Panc1 (cell line): ENCODE measurements around the gene BANF2. TPM values are rescaled to one million over a fixed set of nuclear protein-coding genes. Genes with fewer than 3 reads are reported as not detected.

Source experiments
- ATAC-seq: fragments of 200-7000 bp; cut with Tn5 transposase; 2 replicates; pipeline ENCODE4 v1.9.1; 2020; ENCODE audit warnings: mild to moderate bottlenecking, moderate library complexity
- Bru-seq: library from RNA; stranded (reverse); fragments of 400-500 nt; gene quantifications from one replicate; lab custom pipeline; 2021; lab: Mats Ljungman, UMichigan
- BruChase-seq, 2 experiments: library from RNA; stranded (reverse); fragments of 400-500 nt; gene quantifications; one replicate each; lab custom pipeline; 2021; lab: Mats Ljungman, UMichigan
- BruUV-seq: library from RNA; stranded (reverse); fragments of 400-500 nt; replicated peaks from 2 replicates; lab custom pipeline; 2021; lab: Mats Ljungman, UMichigan
- CTCF ChIA-PET: fragments of 300-600 bp; sonication (Branson Sonifier 250); formaldehyde crosslinking; loops from one replicate; lab custom pipeline; 2022; ENCODE audit warnings: antibody characterized with exemption; lab: Charles Lee
- POLR2A ChIA-PET: fragments of 300-600 bp; sonication (Branson Sonifier 250); formaldehyde crosslinking; loops from one replicate; lab custom pipeline; 2022; ENCODE audit warnings: antibody characterized with exemption; lab: Charles Lee
- DNase-seq: peaks from one replicate; pipeline ENCODE4 v3.0.0-alpha.2; 2010; ENCODE audit warnings: low read depth, low spot score
- H3K27ac ChIP-seq: 2 replicates; pipeline ENCODE4 v1.5.1; 2011; ENCODE audit warnings: mild to moderate bottlenecking, low read length, inconsistent platforms
- H3K27me3 ChIP-seq: fragments of 200-500 bp; sonication (Bioruptor generic); 2 replicates; pipeline ENCODE4 v1.6.0; 2014; ENCODE audit warnings: low read length, inconsistent platforms; ENCODE audit not compliant: control insufficient read depth, insufficient read depth
- H3K36me3 ChIP-seq: fragments of 200-500 bp; sonication (Bioruptor generic); 2 replicates; pipeline ENCODE4 v1.5.1; 2014; ENCODE audit warnings: inconsistent platforms, mild to moderate bottlenecking, low read length, moderate library complexity; ENCODE audit not compliant: control insufficient read depth, insufficient read depth
- H3K4me1 ChIP-seq: 2 replicates; pipeline ENCODE4 v1.5.1; 2011; ENCODE audit warnings: inconsistent platforms, mild to moderate bottlenecking, low read length, moderate library complexity; ENCODE audit not compliant: control insufficient read depth, insufficient read depth
- H3K4me3 ChIP-seq, 2 experiments: 2 replicates each; pipeline ENCODE4 v1.5.1; 2011 to 2012; ENCODE audit warnings: low read depth in 2 of 2, low read length in 2 of 2, mild to moderate bottlenecking in 2 of 2, inconsistent platforms in 1 of 2, moderate library complexity in 1 of 2
- H3K9me3 ChIP-seq: fragments of 200-500 bp; sonication (Bioruptor generic); 2 replicates; pipeline ENCODE4 v1.5.1; 2014; ENCODE audit warnings: low read depth, mild to moderate bottlenecking, inconsistent platforms, low read length, moderate library complexity; ENCODE audit not compliant: control insufficient read depth, insufficient read depth
- CTCF ChIP-seq: fragments of 450-650 bp; IDR thresholded peaks from 2 replicates; pipeline ENCODE4 v1.5.1; 2017; ENCODE audit warnings: mild to moderate bottlenecking
- POLR2AphosphoS5 ChIP-seq: IDR thresholded peaks from 2 replicates; pipeline ENCODE4 v1.6.1; 2012; ENCODE audit warnings: mild to moderate bottlenecking, low read depth, low read length, moderate library complexity
- REST ChIP-seq, 2 experiments: IDR thresholded peaks; 2 replicates each; pipeline ENCODE4 v1.6.1; 2011 to 2012; ENCODE audit warnings: low read depth in 2 of 2, control low read depth in 1 of 2, low read length in 1 of 2, mild to moderate bottlenecking in 1 of 2, moderate library complexity in 1 of 2; ENCODE audit not compliant: insufficient read depth in 1 of 2
- SIN3A ChIP-seq: IDR thresholded peaks from 2 replicates; pipeline ENCODE4 v1.6.1; 2012; ENCODE audit warnings: low read depth, mild to moderate bottlenecking, low read length, moderate library complexity, borderline replicate concordance; ENCODE audit not compliant: insufficient read depth
- TCF7L2 ChIP-seq: IDR thresholded peaks from 2 replicates; pipeline ENCODE4 v1.6.1; 2011; ENCODE audit warnings: mild to moderate bottlenecking, low read depth, low read length, inconsistent platforms
- in situ Hi-C: cut with HindIII; loops from 2 replicates; pipeline ENCODE4 v1.10.0; 2016; ENCODE audit warnings: low sequenced_read_pairs, low pct_unique_long_range_greater_than_20kb
- intact Hi-C: fragments of 100-400 bp; cut with micrococcal nuclease; formaldehyde crosslinking; loops from one replicate; pipeline ENCODE4 v1.10.0; 2022; ENCODE audit not compliant: unreplicated experiment
- long read RNA-seq: library from polyadenylated mRNA; unstranded; transcript quantifications from one replicate; pipeline ENCODE4 v2.0.0, GENCODE V29; 2021; ENCODE audit not compliant: unreplicated experiment
- polyA plus RNA-seq: library from polyadenylated mRNA; unstranded; fragments of >200 nt; gene quantifications from one replicate; pipeline ENCODE4 v1.2.1, GENCODE V29; 2012; ENCODE audit warnings: missing spikeins; ENCODE audit not compliant: insufficient read length
- total RNA-seq: library from RNA; stranded (reverse); gene quantifications from one replicate; pipeline ENCODE4 v1.2.1, GENCODE V29; 2021; ENCODE audit not compliant: unreplicated experiment

BANF2 gene
- total RNA-seq = not detected
- not detected for polyA plus RNA-seq
- percentile 2 among the genes with signal in this experiment for Bru-seq, nascent RNA
- percentile 6 among the genes with signal in this experiment for BruChase-seq, experiment 1, labeled RNA remaining after a 2-hour chase
- BruChase-seq, experiment 2, labeled RNA remaining after a 6-hour chase = not detected
- long read RNA-seq = 0 reads

- BruUV-seq = no TSS peak
- POLR2A ChIA-PET = no interaction called here
- DNase-seq (no peak), ATAC-seq (no peak)
- H3K9me3 ChIP-seq = no peaks in the 10 kb centered on the region
- no peak within 1 kb of the TSS for H3K4me3 ChIP-seq
- TF ChIP-seq SIN3A (no peak), POLR2AphosphoS5 (no peak), TCF7L2 (no peak), CTCF (no peak), REST (IDR thresholded peaks at IDR 0.05; ENCODE audit: insufficient read depth in 1 of 2, low read depth in 2 of 2, low read length in 1 of 2) (no peak)
- H3K27ac ChIP-seq = no peak within 1 kb of the TSS
- no peaks in the 10 kb centered on the region for H3K4me1 ChIP-seq
- no peaks in the 10 kb centered on the region for H3K36me3 ChIP-seq
- intact Hi-C loops (loop anchor here (10.0 kb wide), 1 partner anchor 65 kb away; no protein-coding TSS in a partner anchor), in situ Hi-C loops (no loop called here)
- CTCF ChIA-PET = no interaction called here
- H3K27me3 ChIP-seq = no peaks in the 10 kb centered on the region
These were observed at the start of gene BANF2 for GRCh38 chr20:17699931-17700351. Gene BANF2, plus strand, starts transcription at chr20:17699966. Its CDS starts 25,060 bp downstream, at chr20:17725026.

GRCh38 chr20:17650301-17651128 is 49.3 kb upstream of the BANF2 start:
- H3K27me3 ChIP-seq = no peaks in the 10 kb centered on the region
- peak overlapping the region; percentile 76 for H3K27ac ChIP-seq
- no peaks in the 10 kb centered on the region for H3K36me3 ChIP-seq
- ChIA-PET CTCF (no interaction called here), POLR2A (interaction anchor here (0.6 kb wide), 1 partner anchor 1073 kb away, joined by 11 read pairs; no protein-coding TSS in a partner anchor)
- peaks cover 64% of the 10 kb centered on the region for H3K4me1 ChIP-seq
- BruUV-seq = no TSS peak
- no peak overlapping the region for H3K4me3 ChIP-seq
- H3K9me3 ChIP-seq = no peaks in the 10 kb centered on the region
- intact Hi-C loops (no loop called here), in situ Hi-C loops (no loop called here)
- no peak for DNase-seq
- TF ChIP-seq SIN3A (no peak), TCF7L2 (no peak), REST (IDR thresholded peaks at IDR 0.05; ENCODE audit: insufficient read depth in 1 of 2, low read depth in 2 of 2, low read length in 1 of 2) (no peak), CTCF (no peak), POLR2AphosphoS5 (no peak)
- ATAC-seq = no peak
